Lower leg skin (tissue), 4 donors: ENCODE results near the gene DAGLA. TPM values are rescaled to one million over a fixed set of nuclear protein-coding genes. Genes with fewer than 3 reads are reported as not detected.

Experiments used
- DNase-seq, 2 donors: peaks; one replicate each; pipeline ENCODE4 v3.0.0-alpha.2; 2019; ENCODE audit warnings: low spot score in 2 of 2
- H3K4me3 ChIP-seq: fragments of 200-600 bp; sonication (generic); 2 replicates; pipeline ENCODE4 v1.5.1; 2017; ENCODE audit warnings: mild to moderate bottlenecking, low read depth; ENCODE audit not compliant: poor library complexity, severe bottlenecking
- POLR2A ChIP-seq, 2 donors: fragments of 450-650 bp; IDR thresholded peaks; one replicate each; pipeline ENCODE4 v1.6.1; 2016 to 2017; ENCODE audit warnings: antibody characterized with exemption in 2 of 2, mild to moderate bottlenecking in 1 of 2, moderate library complexity in 1 of 2
- WGBS, 2 donors: methylation state at CpG; one replicate each; pipeline ENCODE4 v1.1.5; 2018; 5-methylcytosine and 5-hydroxymethylcytosine counted together
- intact Hi-C: fragments of 100-400 bp; cut with DNase I; formaldehyde crosslinking; loops from one replicate; pipeline ENCODE4 v1.15.0; 2023; ENCODE audit warnings: low total_unique reads
- total RNA-seq, 4 donors: library from RNA; depleted of rRNA; stranded (reverse); fragments of >200 nt; gene quantifications; one replicate each; pipeline ENCODE4 v1.1.0, GENCODE V29; 2016
- TF ChIP-seq, protein P1 (sequence below), 3 donors: fragments of 450-650 bp; IDR thresholded peaks; one replicate each; pipeline ENCODE4 v1.5.1; 2016; ENCODE audit warnings: antibody characterized with exemption in 3 of 3, mild to moderate bottlenecking in 3 of 3, moderate library complexity in 2 of 3

The DAGLA gene
- total RNA-seq, 4 donors from 2014 or later, result 0.23 to 1.8 (median 0.79) TPM

- TF ChIP-seq, protein P1, sequence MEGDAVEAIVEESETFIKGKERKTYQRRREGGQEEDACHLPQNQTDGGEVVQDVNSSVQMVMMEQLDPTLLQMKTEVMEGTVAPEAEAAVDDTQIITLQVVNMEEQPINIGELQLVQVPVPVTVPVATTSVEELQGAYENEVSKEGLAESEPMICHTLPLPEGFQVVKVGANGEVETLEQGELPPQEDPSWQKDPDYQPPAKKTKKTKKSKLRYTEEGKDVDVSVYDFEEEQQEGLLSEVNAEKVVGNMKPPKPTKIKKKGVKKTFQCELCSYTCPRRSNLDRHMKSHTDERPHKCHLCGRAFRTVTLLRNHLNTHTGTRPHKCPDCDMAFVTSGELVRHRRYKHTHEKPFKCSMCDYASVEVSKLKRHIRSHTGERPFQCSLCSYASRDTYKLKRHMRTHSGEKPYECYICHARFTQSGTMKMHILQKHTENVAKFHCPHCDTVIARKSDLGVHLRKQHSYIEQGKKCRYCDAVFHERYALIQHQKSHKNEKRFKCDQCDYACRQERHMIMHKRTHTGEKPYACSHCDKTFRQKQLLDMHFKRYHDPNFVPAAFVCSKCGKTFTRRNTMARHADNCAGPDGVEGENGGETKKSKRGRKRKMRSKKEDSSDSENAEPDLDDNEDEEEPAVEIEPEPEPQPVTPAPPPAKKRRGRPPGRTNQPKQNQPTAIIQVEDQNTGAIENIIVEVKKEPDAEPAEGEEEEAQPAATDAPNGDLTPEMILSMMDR (IDR thresholded peaks at IDR 0.05), result no peak
- no peak overlapping the region for H3K4me3 ChIP-seq
- no peak for DNase-seq
- 82 to 87% methylated on average over 11 to 13 of the region's 14 CpGs for WGBS, 2 donors
- intact Hi-C loops, result no loop called here
Observed at GRCh38 chr11:61779666-61780525, 99.7 kb downstream of the DAGLA start.

DNA sequence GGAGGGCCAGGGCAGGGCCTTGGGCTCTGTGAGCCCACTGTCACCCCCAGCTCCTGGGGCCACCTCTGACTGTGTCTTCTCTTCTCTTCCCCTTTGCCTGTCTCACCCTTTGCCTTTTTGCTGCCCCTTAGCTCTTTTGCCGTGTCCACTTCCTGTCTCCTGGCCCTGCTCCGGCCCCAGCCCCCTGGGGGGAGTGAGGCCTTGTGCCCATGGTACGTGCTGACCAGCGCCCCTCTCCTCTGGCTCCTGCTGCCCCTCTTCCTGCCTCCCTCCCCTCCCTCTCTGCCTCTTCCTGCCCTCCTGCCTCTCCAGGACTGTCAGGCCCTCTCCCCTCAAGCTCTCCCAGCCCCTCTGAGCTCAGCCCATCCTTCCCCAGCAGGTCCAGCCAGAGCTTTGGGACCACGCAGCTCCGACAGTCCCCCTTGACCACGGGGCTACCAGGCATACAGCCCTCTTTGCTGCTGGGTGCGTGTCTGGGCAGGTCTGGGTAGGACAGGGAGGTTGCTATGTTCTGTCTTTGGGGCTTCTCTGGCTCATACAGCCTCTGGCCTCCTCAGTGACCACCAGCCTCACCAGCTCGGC lies 100.5 kb downstream of the DAGLA start:
- 75% methylated on average over 9 of the region's 9 CpGs for WGBS, 2 donors
- DNase-seq, result no peak
- intact Hi-C loops, result no loop called here
- no peak overlapping the region for H3K4me3 ChIP-seq
- TF ChIP-seq POLR2A (IDR thresholded peaks at IDR 0.05), result no peak
- TF ChIP-seq, protein P1 (IDR thresholded peaks at IDR 0.05), result no peak

- WGBS, 2 donors, result 44 to 64% methylated on average over 2 to 5 of the region's 5 CpGs
- no peak for TF ChIP-seq POLR2A (IDR thresholded peaks at IDR 0.05)
- TF ChIP-seq, protein P1 (IDR thresholded peaks at IDR 0.05), result no peak
- intact Hi-C loops, result no loop called here
- DNase-seq, result no peak
- no peak overlapping the region for H3K4me3 ChIP-seq
Observed at GRCh38 chr11:61781585-61781984, 101.4 kb downstream of the DAGLA start.

DNA sequence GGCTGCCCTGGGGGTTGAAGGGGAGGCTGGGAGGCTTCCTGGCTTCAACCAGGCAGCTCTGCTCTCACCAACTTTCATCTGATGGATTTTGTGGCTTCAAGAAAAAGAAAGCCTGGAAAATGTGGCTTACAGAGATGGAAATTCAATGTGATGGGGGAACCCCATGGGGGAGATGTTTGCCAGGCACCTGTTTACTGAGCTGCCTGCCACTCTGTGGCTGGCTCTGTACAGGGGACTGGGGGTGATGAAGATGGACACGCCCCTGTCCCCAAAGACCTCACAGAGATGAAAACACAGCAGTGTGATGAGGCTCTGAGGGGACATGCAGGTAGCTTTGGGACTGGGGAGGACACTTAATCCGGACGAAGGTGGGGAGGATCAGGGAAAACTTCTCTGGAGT lies 102.1 kb downstream of the DAGLA start:
- no peak overlapping the region for H3K4me3 ChIP-seq
- TF ChIP-seq, protein P1 (IDR thresholded peaks at IDR 0.05), result no peak
- no peak for TF ChIP-seq POLR2A (IDR thresholded peaks at IDR 0.05)
- 94 to 100% methylated on average over 3 of the region's 3 CpGs for WGBS, 2 donors
- intact Hi-C loops, result no loop called here
- DNase-seq, result no peak

DNA sequence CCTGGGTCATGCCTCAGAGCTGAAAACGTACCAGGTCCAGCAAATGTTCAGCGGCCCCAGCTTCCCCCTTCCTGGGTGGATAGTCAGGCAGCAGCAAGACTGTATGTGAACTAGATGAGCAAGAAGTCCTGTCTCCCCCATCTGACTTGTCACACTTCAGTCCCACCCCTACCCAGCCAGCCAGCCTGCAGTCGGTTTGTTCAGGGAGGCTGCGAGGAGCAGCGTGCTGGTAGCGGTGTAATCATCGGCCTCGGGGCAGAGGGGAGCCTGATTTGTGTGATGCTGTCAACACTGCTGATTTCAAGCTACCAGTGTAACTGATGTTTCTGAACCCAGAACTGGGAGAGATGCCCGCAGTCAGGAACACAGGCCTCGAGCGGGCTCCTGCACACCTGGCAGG lies 102.7 kb downstream of the DAGLA start:
- no peak overlapping the region for H3K4me3 ChIP-seq
- intact Hi-C loops, result no loop called here
- TF ChIP-seq, protein P1 (IDR thresholded peaks at IDR 0.05), result no peak
- TF ChIP-seq POLR2A (IDR thresholded peaks at IDR 0.05), result no peak
- WGBS, 2 donors, result 72 to 81% methylated on average over 11 of the region's 11 CpGs
- DNase-seq, result no peak
